ENCODE measurements around the gene GALNT6. TPM values are rescaled to one million over a fixed set of nuclear protein-coding genes. Genes with fewer than 3 reads are reported as not detected.
A peak's percentile ranks its signal among the peaks of the same experiment; 100 is the strongest.

GALNT6 gene, protein sequence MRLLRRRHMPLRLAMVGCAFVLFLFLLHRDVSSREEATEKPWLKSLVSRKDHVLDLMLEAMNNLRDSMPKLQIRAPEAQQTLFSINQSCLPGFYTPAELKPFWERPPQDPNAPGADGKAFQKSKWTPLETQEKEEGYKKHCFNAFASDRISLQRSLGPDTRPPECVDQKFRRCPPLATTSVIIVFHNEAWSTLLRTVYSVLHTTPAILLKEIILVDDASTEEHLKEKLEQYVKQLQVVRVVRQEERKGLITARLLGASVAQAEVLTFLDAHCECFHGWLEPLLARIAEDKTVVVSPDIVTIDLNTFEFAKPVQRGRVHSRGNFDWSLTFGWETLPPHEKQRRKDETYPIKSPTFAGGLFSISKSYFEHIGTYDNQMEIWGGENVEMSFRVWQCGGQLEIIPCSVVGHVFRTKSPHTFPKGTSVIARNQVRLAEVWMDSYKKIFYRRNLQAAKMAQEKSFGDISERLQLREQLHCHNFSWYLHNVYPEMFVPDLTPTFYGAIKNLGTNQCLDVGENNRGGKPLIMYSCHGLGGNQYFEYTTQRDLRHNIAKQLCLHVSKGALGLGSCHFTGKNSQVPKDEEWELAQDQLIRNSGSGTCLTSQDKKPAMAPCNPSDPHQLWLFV
- 0.90 to 1.5 TPM (median 1.1 TPM) in 3 replicates for total RNA-seq
- long read RNA-seq = 0 reads

DNA sequence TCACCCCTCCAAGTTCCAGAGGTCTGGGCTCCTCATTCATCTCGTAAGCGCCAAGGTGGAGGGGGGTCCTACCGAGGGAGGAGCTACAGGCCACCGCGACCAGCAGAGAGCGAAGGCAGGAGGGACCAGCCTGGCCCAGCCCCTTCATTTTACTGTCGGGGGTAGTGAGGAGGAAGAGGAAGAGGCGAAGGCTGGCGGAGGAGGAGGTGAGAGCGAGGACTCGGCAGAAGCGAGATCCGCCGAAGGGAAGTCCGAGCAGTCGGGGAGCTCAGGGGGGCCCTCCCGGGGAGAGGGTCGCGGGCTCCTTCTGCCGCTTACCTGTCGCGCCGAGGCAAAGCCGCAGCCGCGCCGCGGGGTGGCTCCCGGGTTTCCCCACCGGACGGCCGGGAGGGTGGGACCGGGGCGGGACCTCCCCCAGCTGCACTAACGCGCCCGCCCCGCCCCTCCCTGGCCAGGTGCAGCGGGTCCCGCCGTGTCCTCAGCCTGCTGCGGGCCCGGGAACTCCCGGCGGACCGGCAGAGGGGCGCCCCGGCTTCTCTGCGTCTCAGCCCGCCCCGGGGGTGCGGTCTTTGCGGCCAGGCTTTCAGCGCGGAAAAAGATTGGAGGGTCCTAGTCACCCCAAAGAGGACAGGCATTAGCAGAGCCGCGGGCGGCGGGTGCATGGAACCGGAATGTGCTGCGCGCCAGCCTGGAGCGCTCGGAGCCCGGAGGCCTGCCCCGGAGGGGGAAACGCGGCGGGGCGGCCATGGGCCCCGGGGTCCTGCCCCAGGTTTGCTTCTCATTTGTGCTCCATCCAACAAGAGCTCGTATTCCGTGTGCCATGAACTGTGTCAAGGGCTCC, at the start of gene GALNT6:
GALNT6 (minus strand) TSS at position 124 of the 841 bp plus-strand sequence. CDS start 11,625 bp downstream, outside the sequence.
- H3K4me3 Mint-ChIP-seq (ENCODE audit: unreplicated experiment) = peak within 1 kb of the TSS; percentile 77
- no peaks in the 10 kb centered on the region for H3K9me3 Mint-ChIP-seq (ENCODE audit: low read depth)
- DNase-seq (ENCODE audit: low spot score) = no peak
- H3K36me3 Mint-ChIP-seq (ENCODE audit: low read depth) = no peaks in the 10 kb centered on the region
- no peak within 1 kb of the TSS for H3K27ac Mint-ChIP-seq (ENCODE audit: unreplicated experiment)
- H3K27me3 Mint-ChIP-seq (ENCODE audit: low read depth) = peaks cover 4% of the 10 kb centered on the region
- peaks cover 29% of the 10 kb centered on the region for H3K4me1 Mint-ChIP-seq (ENCODE audit: low read depth)
- TF ChIP-seq, protein P1, sequence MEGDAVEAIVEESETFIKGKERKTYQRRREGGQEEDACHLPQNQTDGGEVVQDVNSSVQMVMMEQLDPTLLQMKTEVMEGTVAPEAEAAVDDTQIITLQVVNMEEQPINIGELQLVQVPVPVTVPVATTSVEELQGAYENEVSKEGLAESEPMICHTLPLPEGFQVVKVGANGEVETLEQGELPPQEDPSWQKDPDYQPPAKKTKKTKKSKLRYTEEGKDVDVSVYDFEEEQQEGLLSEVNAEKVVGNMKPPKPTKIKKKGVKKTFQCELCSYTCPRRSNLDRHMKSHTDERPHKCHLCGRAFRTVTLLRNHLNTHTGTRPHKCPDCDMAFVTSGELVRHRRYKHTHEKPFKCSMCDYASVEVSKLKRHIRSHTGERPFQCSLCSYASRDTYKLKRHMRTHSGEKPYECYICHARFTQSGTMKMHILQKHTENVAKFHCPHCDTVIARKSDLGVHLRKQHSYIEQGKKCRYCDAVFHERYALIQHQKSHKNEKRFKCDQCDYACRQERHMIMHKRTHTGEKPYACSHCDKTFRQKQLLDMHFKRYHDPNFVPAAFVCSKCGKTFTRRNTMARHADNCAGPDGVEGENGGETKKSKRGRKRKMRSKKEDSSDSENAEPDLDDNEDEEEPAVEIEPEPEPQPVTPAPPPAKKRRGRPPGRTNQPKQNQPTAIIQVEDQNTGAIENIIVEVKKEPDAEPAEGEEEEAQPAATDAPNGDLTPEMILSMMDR (IDR thresholded peaks at IDR 0.05) = no peak

DNA sequence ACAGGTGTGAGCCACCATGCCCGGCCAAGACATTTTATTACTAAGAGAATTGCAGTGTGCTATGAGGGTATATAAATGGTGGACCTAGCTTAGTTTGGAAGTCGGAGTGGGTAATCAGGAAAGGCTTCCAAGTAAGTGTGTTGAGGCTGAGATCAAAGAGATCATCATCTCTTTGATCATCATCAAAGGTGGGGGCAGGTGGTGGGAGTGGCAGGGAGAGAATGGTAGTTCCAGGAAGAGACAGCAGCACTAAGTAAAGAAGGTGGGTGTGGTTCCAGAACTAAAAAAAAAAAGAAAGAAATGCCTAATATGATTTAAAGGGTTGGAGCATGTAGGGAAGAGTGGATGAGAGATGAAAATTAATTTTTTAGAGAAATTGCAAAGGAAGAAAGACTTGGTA, 48.1 kb upstream of the GALNT6 start:
- Mint-ChIP-seq H3K27me3 (ENCODE audit: low read depth) (no peaks in the 10 kb centered on the region), H3K36me3 (ENCODE audit: low read depth) (no peaks in the 10 kb centered on the region), H3K9me3 (ENCODE audit: low read depth) (no peaks in the 10 kb centered on the region), H3K4me3 (ENCODE audit: unreplicated experiment) (no peak overlapping the region), H3K4me1 (ENCODE audit: low read depth) (peaks cover 18% of the 10 kb centered on the region), H3K27ac (ENCODE audit: unreplicated experiment) (no peak overlapping the region)
- no peak for DNase-seq (ENCODE audit: low spot score)
- TF ChIP-seq, protein P1 (IDR thresholded peaks at IDR 0.05) = no peak

DNA sequence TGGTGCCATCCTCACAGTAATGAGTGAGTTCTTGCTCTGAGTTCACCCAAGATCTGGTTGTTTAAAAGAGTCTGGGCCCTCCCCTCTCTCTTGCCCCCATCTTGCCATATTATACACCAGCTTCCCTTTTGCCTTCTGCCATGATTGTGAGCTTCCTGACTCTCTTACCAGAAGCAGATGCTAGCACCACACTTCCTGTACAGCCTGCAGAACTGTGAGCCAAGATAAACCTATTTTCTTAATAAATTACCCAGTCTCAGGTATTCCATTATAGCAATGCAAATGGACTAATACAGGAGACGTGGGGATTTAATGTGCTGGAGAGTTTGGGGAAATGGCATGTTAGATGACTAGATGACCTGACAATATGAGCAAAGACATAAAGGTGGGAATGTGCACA, 46.2 kb upstream of the GALNT6 start:
- Mint-ChIP-seq H3K36me3 (ENCODE audit: low read depth) (no peaks in the 10 kb centered on the region), H3K9me3 (ENCODE audit: low read depth) (no peaks in the 10 kb centered on the region), H3K4me1 (ENCODE audit: low read depth) (peaks cover 20% of the 10 kb centered on the region), H3K27me3 (ENCODE audit: low read depth) (no peaks in the 10 kb centered on the region), H3K27ac (ENCODE audit: unreplicated experiment) (no peak overlapping the region), H3K4me3 (ENCODE audit: unreplicated experiment) (no peak overlapping the region)
- TF ChIP-seq, protein P1 (IDR thresholded peaks at IDR 0.05) = no peak
- DNase-seq (ENCODE audit: low spot score) = no peak

DNA sequence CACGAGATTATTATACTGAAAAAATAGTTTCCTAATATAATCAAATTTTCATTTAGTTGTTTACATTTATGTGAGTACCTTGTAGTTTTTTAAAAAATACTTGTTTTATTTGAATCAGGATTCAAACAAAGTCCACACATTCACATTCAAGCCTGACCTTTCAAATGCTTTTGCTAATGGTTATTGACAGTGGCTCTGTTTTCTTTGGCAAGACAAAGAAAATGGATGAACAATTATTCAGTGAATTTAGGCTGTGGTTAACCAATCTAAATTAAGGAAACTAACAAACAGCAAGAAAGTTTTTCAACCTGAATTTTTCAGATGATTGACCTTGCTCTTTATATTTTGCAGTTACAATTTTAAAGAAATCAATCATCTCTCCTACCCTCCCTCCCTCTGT, 43.1 kb upstream of the GALNT6 start:
- Mint-ChIP-seq H3K36me3 (ENCODE audit: low read depth) (peaks cover 2% of the 10 kb centered on the region), H3K27me3 (ENCODE audit: low read depth) (peaks cover 5% of the 10 kb centered on the region), H3K27ac (ENCODE audit: unreplicated experiment) (no peak overlapping the region), H3K9me3 (ENCODE audit: low read depth) (no peaks in the 10 kb centered on the region), H3K4me3 (ENCODE audit: unreplicated experiment) (no peak overlapping the region), H3K4me1 (ENCODE audit: low read depth) (peaks cover 6% of the 10 kb centered on the region)
- no peak for DNase-seq (ENCODE audit: low spot score)
- TF ChIP-seq, protein P1 (IDR thresholded peaks at IDR 0.05) = no peak

DNA sequence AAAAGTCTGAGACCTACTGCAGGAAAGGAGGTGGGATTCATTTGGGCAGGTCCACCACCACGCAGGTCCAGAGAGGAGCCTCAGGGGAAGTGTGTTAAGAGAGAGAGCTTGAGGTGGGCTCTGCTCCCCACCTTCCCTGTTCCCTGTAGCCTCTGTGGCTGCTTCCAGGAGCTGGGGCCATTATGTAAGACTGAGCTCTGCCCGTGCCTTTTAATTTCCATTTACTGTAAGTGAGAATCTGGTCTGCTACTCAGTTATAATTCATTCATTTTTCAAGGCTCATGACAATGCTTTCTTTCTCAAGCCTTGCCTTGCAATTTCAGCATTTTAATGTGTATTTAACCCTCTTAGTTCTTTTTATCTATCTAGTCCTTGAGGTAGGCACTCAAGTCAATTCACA, 41.7 kb upstream of the GALNT6 start:
- Mint-ChIP-seq H3K27ac (ENCODE audit: unreplicated experiment) (no peak overlapping the region), H3K4me3 (ENCODE audit: unreplicated experiment) (no peak overlapping the region)

More for the DNA sequence above, 41.7 kb upstream of the GALNT6 start:
- Mint-ChIP-seq H3K27me3 (ENCODE audit: low read depth) (peaks cover 5% of the 10 kb centered on the region), H3K36me3 (ENCODE audit: low read depth) (peaks cover 2% of the 10 kb centered on the region), H3K9me3 (ENCODE audit: low read depth) (no peaks in the 10 kb centered on the region), H3K4me1 (ENCODE audit: low read depth) (peaks cover 6% of the 10 kb centered on the region)
- TF ChIP-seq, protein P1 (IDR thresholded peaks at IDR 0.05) = no peak
- DNase-seq (ENCODE audit: low spot score) = no peak

All from chondrocyte (in vitro differentiated cells).